NCI-H146 (cell line): ENCODE measurements around the gene OR11A1.

Source experiments
- DNase-seq: peaks from one replicate; lab custom pipeline; 2025; lab: John Stamatoyannopoulos, UW

OR11A1 gene

DNA sequence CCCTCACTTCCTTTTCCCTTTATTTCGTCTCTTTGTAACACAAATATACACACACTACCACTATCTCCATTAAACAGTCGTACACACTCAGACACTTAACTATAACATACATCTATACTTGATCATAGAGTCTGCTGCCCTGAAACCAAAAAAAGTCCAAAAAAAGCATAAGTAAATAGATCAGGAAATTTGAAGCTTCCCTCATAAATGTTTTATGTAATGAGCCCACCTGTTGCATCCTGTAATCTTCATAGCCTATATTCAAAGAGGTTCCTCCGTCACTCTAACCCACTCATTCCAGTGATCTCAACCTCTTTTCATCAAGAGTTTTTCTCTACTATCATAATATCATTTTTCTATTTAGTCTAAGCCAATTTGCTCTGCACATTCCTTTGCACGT lies 68.3 kb downstream of the OR11A1 start:
- DNase-seq: no peak

DNA sequence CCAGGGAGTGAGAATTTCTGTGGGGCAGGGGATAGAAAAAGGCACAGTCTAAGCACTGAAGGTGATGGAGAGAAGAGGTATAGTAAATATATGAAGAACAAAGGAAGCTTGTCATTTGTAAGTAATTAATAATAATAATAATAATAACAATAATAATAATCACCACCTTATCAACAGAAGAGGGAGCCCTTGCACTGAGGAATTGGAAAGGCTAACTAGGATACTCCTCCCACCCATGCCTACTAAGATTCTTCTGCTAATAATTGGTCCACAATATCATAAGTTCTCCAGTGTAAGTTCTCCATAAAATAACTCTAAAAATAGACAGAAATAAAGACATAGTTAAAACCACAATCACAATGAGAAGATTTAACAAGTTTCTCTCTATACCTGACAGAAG lies 80.9 kb downstream of the OR11A1 start:
- no peak for DNase-seq
